Parathyroid adenoma (tissue), 2 donors: ENCODE results near the gene OR8S1.

Experiments
- H2AFZ ChIP-seq: fragments of 300-600 bp; sonication (generic); one replicate; pipeline ENCODE4 v1.7.0; 2017; ENCODE audit warnings: antibody characterized with exemption, mild to moderate bottlenecking
- H3K27ac ChIP-seq: fragments of 300-600 bp; sonication (generic); one replicate; pipeline ENCODE4 v1.7.0; 2017
- H3K27me3 ChIP-seq: fragments of 300-600 bp; sonication (generic); one replicate; pipeline ENCODE4 v1.7.0; 2017; ENCODE audit warnings: low read length; ENCODE audit not compliant: control insufficient read depth, insufficient read depth
- H3K36me3 ChIP-seq: fragments of 300-600 bp; sonication (generic); one replicate; pipeline ENCODE4 v1.7.0; 2017; ENCODE audit warnings: low read length; ENCODE audit not compliant: control insufficient read depth, insufficient read depth
- H3K4me1 ChIP-seq: fragments of 300-600 bp; sonication (generic); one replicate; pipeline ENCODE4 v1.7.0; 2017; ENCODE audit warnings: control low read depth
- H3K4me2 ChIP-seq: fragments of 300-600 bp; sonication (generic); one replicate; pipeline ENCODE4 v1.7.0; 2017; ENCODE audit warnings: low read length
- H3K4me3 ChIP-seq: fragments of 300-600 bp; sonication (generic); one replicate; pipeline ENCODE4 v1.7.0; 2017; ENCODE audit warnings: low read depth, low read length
- H3K79me2 ChIP-seq: fragments of 300-600 bp; sonication (generic); one replicate; pipeline ENCODE4 v1.7.0; 2017; ENCODE audit warnings: control low read depth
- H3K9ac ChIP-seq: fragments of 300-600 bp; sonication (generic); one replicate; pipeline ENCODE4 v1.7.0; 2017; ENCODE audit warnings: mild to moderate bottlenecking
- H3K9me3 ChIP-seq: fragments of 300-600 bp; sonication (generic); one replicate; pipeline ENCODE4 v1.7.0; 2017; ENCODE audit warnings: low read length; ENCODE audit not compliant: control insufficient read depth
- CTCF ChIP-seq: fragments of 300-600 bp; sonication (generic); IDR thresholded peaks from one replicate; pipeline ENCODE4 v1.7.0; 2017; ENCODE audit warnings: antibody characterized with exemption, mild to moderate bottlenecking
- donor health status: primary hyperparathyroidism.

The OR8S1 gene

GRCh38 chr12:48525332-48525731, at the start of gene OR8S1:
Gene OR8S1 (plus strand): TSS chr12:48525632. CDS start chr12:48525632, 0 bp downstream.
- Histone ChIP-seq H2AFZ (no peak within 1 kb of the TSS), H3K27me3 (no peaks in the 10 kb centered on the region)
- no peak for TF ChIP-seq CTCF

GRCh38 chr12:48482198-48482597, 43.2 kb upstream of the OR8S1 start, which contains the start of gene C12orf54:
Gene C12orf54 (plus strand): TSS chr12:48482498. CDS start chr12:48483297, 799 bp downstream.
- no peaks in the 10 kb centered on the region for H3K4me1 ChIP-seq
- no peaks in the 10 kb centered on the region for H3K9me3 ChIP-seq
- H3K4me2 ChIP-seq = no peak within 1 kb of the TSS
- no peaks in the 10 kb centered on the region for H3K36me3 ChIP-seq
- no peaks in the 10 kb centered on the region for H3K27me3 ChIP-seq
- no peak within 1 kb of the TSS for H3K4me3 ChIP-seq
- H3K79me2 ChIP-seq = no peaks in the 10 kb centered on the region
- H2AFZ ChIP-seq = no peak within 1 kb of the TSS
- no peak within 1 kb of the TSS for H3K27ac ChIP-seq
- TF ChIP-seq CTCF = no peak
- H3K9ac ChIP-seq = no peak within 1 kb of the TSS

More at GRCh38 chr12:48525332-48525731, at the start of gene OR8S1:
- no peak within 1 kb of the TSS for H3K9ac ChIP-seq
- H3K4me2 ChIP-seq = no peak within 1 kb of the TSS
- H3K36me3 ChIP-seq = no peaks in the 10 kb centered on the region
- H3K4me1 ChIP-seq = peaks cover 7% of the 10 kb centered on the region
- H3K27ac ChIP-seq = no peak within 1 kb of the TSS
- H3K9me3 ChIP-seq = no peaks in the 10 kb centered on the region
- H3K79me2 ChIP-seq = no peaks in the 10 kb centered on the region
- H3K4me3 ChIP-seq = no peak within 1 kb of the TSS

- H2AFZ ChIP-seq = no peak overlapping the region
- no peaks in the 10 kb centered on the region for H3K79me2 ChIP-seq
- H3K27ac ChIP-seq = no peak overlapping the region
- H3K27me3 ChIP-seq = no peaks in the 10 kb centered on the region
- H3K4me3 ChIP-seq = no peak overlapping the region
- H3K4me2 ChIP-seq = no peak overlapping the region
- H3K9me3 ChIP-seq = no peaks in the 10 kb centered on the region
- no peaks in the 10 kb centered on the region for H3K4me1 ChIP-seq
- no peak for TF ChIP-seq CTCF
- H3K9ac ChIP-seq = no peak overlapping the region
- no peaks in the 10 kb centered on the region for H3K36me3 ChIP-seq
These were observed 42.5 kb upstream of the OR8S1 start for GRCh38 chr12:48482930-48483329.

- Histone ChIP-seq H3K4me2 (no peak overlapping the region), H3K36me3 (no peaks in the 10 kb centered on the region), H3K4me3 (no peak overlapping the region), H3K79me2 (no peaks in the 10 kb centered on the region), H3K27ac (no peak overlapping the region), H3K9ac (no peak overlapping the region), H3K4me1 (no peaks in the 10 kb centered on the region), H3K27me3 (no peaks in the 10 kb centered on the region), H3K9me3 (no peaks in the 10 kb centered on the region), H2AFZ (no peak overlapping the region)
- no peak for TF ChIP-seq CTCF
These were observed 39.2 kb upstream of the OR8S1 start for GRCh38 chr12:48486261-48486660.

GRCh38 chr12:48486679-48487078, 38.8 kb upstream of the OR8S1 start:
- TF ChIP-seq CTCF = no peak
- no peaks in the 10 kb centered on the region for H3K27me3 ChIP-seq
- no peak overlapping the region for H3K27ac ChIP-seq
- H2AFZ ChIP-seq = no peak overlapping the region
- no peaks in the 10 kb centered on the region for H3K9me3 ChIP-seq
- H3K4me1 ChIP-seq = no peaks in the 10 kb centered on the region
- H3K79me2 ChIP-seq = no peaks in the 10 kb centered on the region
- no peak overlapping the region for H3K4me2 ChIP-seq
- H3K4me3 ChIP-seq = no peak overlapping the region
- no peaks in the 10 kb centered on the region for H3K36me3 ChIP-seq
- no peak overlapping the region for H3K9ac ChIP-seq
